Myometrial cell (primary cell): ENCODE data around the gene UBE3D. TPM values are rescaled to one million over a fixed set of nuclear protein-coding genes. Genes with fewer than 3 reads are reported as not detected.

Experiments
- total RNA-seq: library from RNA; depleted of rRNA; stranded (reverse); fragments of >200 nt; gene quantifications from 2 replicates; pipeline ENCODE4 v1.2.3, GENCODE V29; 2015

The UBE3D gene, protein sequence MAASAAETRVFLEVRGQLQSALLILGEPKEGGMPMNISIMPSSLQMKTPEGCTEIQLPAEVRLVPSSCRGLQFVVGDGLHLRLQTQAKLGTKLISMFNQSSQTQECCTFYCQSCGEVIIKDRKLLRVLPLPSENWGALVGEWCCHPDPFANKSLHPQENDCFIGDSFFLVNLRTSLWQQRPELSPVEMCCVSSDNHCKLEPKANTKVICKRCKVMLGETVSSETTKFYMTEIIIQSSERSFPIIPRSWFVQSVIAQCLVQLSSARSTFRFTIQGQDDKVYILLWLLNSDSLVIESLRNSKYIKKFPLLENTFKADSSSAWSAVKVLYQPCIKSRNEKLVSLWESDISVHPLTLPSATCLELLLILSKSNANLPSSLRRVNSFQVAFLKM
- 2.8 and 8.4 TPM in 2 replicates for total RNA-seq

GRCh38 chr6:83065511-83066192, at the start of gene UBE3D:
TSS of gene UBE3D (minus strand) at chr6:83065841. CDS start at chr6:83065718, 123 bp downstream.

GRCh38 chr6:83067448-83068439, 2.1 kb upstream of the UBE3D start, which contains the start of gene DOP1A:
TSS of gene DOP1A (plus strand) at chr6:83067671. CDS start at chr6:83096978, 29,307 bp downstream.

Other genes starting within 250 kb of the UBE3D start
- 7.8 and 11.7 TPM in 2 replicates for gene DOP1A, start 1.8 kb upstream of the UBE3D start, total RNA-seq
- gene PGM3, start 127.4 kb upstream of the UBE3D start, total RNA-seq, result 80.4 and 92.3 TPM in 2 replicates
- gene RWDD2A, start 127.5 kb upstream of the UBE3D start, total RNA-seq, result 2.3 and 2.9 TPM in 2 replicates